K562 (cell line): ENCODE measurements around the gene ZSCAN5C. TPM values are rescaled to one million over a fixed set of nuclear protein-coding genes. Genes with fewer than 3 reads are reported as not detected.
"Not testable (repeated sequence)": the region's sequence is repeated elsewhere in the genome, so short reads cannot be mapped to it uniquely, and the experiment has no call there.

Experiments used
- ATAC-seq: fragments of 200-7000 bp; cut with Tn5 transposase; 3 replicates; pipeline ENCODE4 v1.9.1; 2020; ENCODE audit warnings: moderate library complexity
- BruUV-seq: library from RNA; stranded (reverse); fragments of 400-500 nt; replicated peaks from 2 replicates; lab custom pipeline; 2021; lab: Mats Ljungman, UMichigan
- CTCF ChIA-PET: fragments of 300-600 bp; formaldehyde crosslinking; extraction: SDS; loops from one replicate; lab custom pipeline; 2021; ENCODE audit warnings: low intra/inter-chr PET ratio; lab: Yijun Ruan, JAX
- POLR2A ChIA-PET: fragments of 300-600, 350-650 bp; sonication (Branson Sonifier 250); formaldehyde crosslinking; extraction: SDS; loops from one replicate; lab custom pipeline; 2021; ENCODE audit warnings: antibody characterized with exemption, inconsistent platforms; lab: Yijun Ruan, JAX
- DNase-seq, 4 experiments: peaks; one replicate each; pipeline versions ENCODE4 v3.0.0 to v3.0.0-alpha.2; 2011 to 2018; ENCODE audit warnings: low spot score in 3 of 4, mixed read lengths in 3 of 4; ENCODE audit errors: extremely low read depth in 1 of 4
- FAIRE-seq: peaks from 2 replicates; lab custom pipeline; 2011; peaks lifted over from hg19 to GRCh38; lab: Jason Lieb, UNC
- H2AFZ ChIP-seq: 2 replicates; pipeline ENCODE4 v1.6.0; 2011; ENCODE audit warnings: low read depth, low read length, control low read depth, inconsistent platforms
- H3K27ac ChIP-seq: fragments of 200-600 bp; 3 replicates; pipeline ENCODE4 v1.8.0; 2011; ENCODE audit warnings: low read depth, mild to moderate bottlenecking, control low read depth, inconsistent platforms, low read length, moderate library complexity, mixed read lengths; ENCODE audit errors: extremely low read depth
- H3K27me3 ChIP-seq, 2 experiments: fragments of 300-600 bp in 1 of 2; 2 replicates in 1 of 2; 3 replicates in 1 of 2; pipeline versions ENCODE4 v1.6.0 to v1.8.0; 2011; ENCODE audit warnings: inconsistent platforms in 2 of 2, low read length in 2 of 2, mild to moderate bottlenecking in 1 of 2, mixed read lengths in 1 of 2, moderate library complexity in 1 of 2; ENCODE audit not compliant: control insufficient read depth in 2 of 2, insufficient read depth in 2 of 2
- H3K36me3 ChIP-seq: fragments of 300-600 bp; 3 replicates; pipeline ENCODE4 v1.8.0; 2011; ENCODE audit warnings: mild to moderate bottlenecking, low read length, inconsistent platforms; ENCODE audit not compliant: control insufficient read depth, insufficient read depth
- H3K4me1 ChIP-seq, 2 experiments: fragments of 200-600 bp in 1 of 2; replicated peaks in 1 of 2; 2 replicates in 1 of 2; 3 replicates in 1 of 2; pipeline versions ENCODE4 v1.5.1 to v1.8.0; 2011; ENCODE audit warnings: inconsistent platforms in 2 of 2, low read length in 2 of 2, mild to moderate bottlenecking in 1 of 2, mixed read lengths in 1 of 2, moderate library complexity in 1 of 2; ENCODE audit not compliant: control insufficient read depth in 2 of 2, insufficient read depth in 2 of 2
- H3K4me2 ChIP-seq: 2 replicates; pipeline ENCODE4 v1.6.1; 2011; ENCODE audit warnings: low read length, control low read depth, inconsistent platforms, mixed read lengths; ENCODE audit not compliant: insufficient read depth
- H3K4me3 ChIP-seq: fragments of 200-600 bp; sonication (generic), shearing (Covaris generic); 2 replicates; pipeline ENCODE4 v1.5.1; 2016; ENCODE audit warnings: control low read depth, inconsistent platforms
- H3K79me2 ChIP-seq: fragments of 200-600 bp; 3 replicates; pipeline ENCODE4 v1.8.0; 2011; ENCODE audit warnings: low read length, inconsistent platforms; ENCODE audit not compliant: control insufficient read depth, insufficient read depth
- H3K9ac ChIP-seq, 2 experiments: 2 replicates each; pipeline versions ENCODE4 v1.6.0 to v1.6.1; 2011; ENCODE audit warnings: low read depth in 2 of 2, low read length in 2 of 2, control low read depth in 1 of 2, inconsistent platforms in 1 of 2, mild to moderate bottlenecking in 1 of 2, mixed read lengths in 1 of 2; ENCODE audit not compliant: insufficient read depth in 1 of 2
- H3K9me1 ChIP-seq: one replicate; pipeline ENCODE4 v1.6.0; 2011; ENCODE audit warnings: inconsistent platforms, mild to moderate bottlenecking, low read length, moderate library complexity; ENCODE audit not compliant: control insufficient read depth, insufficient read depth
- H3K9me3 ChIP-seq: replicated peaks from 2 replicates; pipeline ENCODE4 v1.5.1; 2011; ENCODE audit warnings: low read depth, low read length, inconsistent platforms; ENCODE audit not compliant: control insufficient read depth, insufficient read depth
- H4K20me1 ChIP-seq: replicated peaks from 2 replicates; pipeline ENCODE4 v1.6.1; 2011; ENCODE audit warnings: low read length, inconsistent platforms, mixed read lengths; ENCODE audit not compliant: control insufficient read depth, insufficient read depth
- ARID1B ChIP-seq: fragments of 450-650 bp; IDR thresholded peaks from 2 replicates; pipeline ENCODE4 v1.6.1; 2016; ENCODE audit warnings: antibody characterized with exemption, mild to moderate bottlenecking, inconsistent platforms
- CTBP1 ChIP-seq: fragments of 450-650 bp; IDR thresholded peaks from 2 replicates; pipeline ENCODE4 v1.6.1; 2016; ENCODE audit warnings: borderline replicate concordance
- DPF2 ChIP-seq: fragments of 450-650 bp; IDR thresholded peaks from 2 replicates; pipeline ENCODE4 v1.6.1; 2016
- ETV5 ChIP-seq: sonication (generic); formaldehyde crosslinking; IDR thresholded peaks from 2 replicates; pipeline ENCODE4 v1.4.0; 2020; ENCODE audit warnings: low read depth, mild to moderate bottlenecking, missing genetic modification reagents
- FOXM1 ChIP-seq, 2 experiments: fragments of 450-650 bp in 1 of 2; sonication (generic) in 1 of 2; formaldehyde crosslinking in 1 of 2; IDR thresholded peaks; 2 replicates each; pipeline versions ENCODE4 v1.6.1 to v1.9.0; 2017 to 2022; ENCODE audit warnings: low read depth in 2 of 2, mild to moderate bottlenecking in 2 of 2, missing genetic modification reagents in 1 of 2, moderate library complexity in 1 of 2
- HDAC3 ChIP-seq: fragments of 450-650 bp; IDR thresholded peaks from 2 replicates; pipeline ENCODE4 v1.6.1; 2018; ENCODE audit warnings: borderline replicate concordance, mild to moderate bottlenecking, moderate library complexity; ENCODE audit not compliant: partially characterized antibody
- KLF16 ChIP-seq: IDR thresholded peaks from 2 replicates; pipeline ENCODE4 v1.6.1; 2016; ENCODE audit warnings: antibody characterized with exemption
- LEF1 ChIP-seq: fragments of 450-650 bp; IDR thresholded peaks from 2 replicates; pipeline ENCODE4 v1.6.1; 2016; ENCODE audit warnings: mild to moderate bottlenecking
- MTA2 ChIP-seq: fragments of 450-650 bp; IDR thresholded peaks from 2 replicates; pipeline ENCODE4 v1.6.1; 2016; ENCODE audit warnings: low read depth
- POLR2AphosphoS5 ChIP-seq: IDR thresholded peaks from 2 replicates; pipeline ENCODE4 v1.6.1; 2011; ENCODE audit warnings: mild to moderate bottlenecking, low read depth, low read length, moderate library complexity; ENCODE audit not compliant: control insufficient read depth, insufficient read depth
- SMAD4 ChIP-seq: fragments of 250-450 bp; sonication (Bioruptor Pico); conservative IDR thresholded peaks from 2 replicates; pipeline ENCODE4 v1.8.0; 2021; ENCODE audit warnings: inconsistent platforms, mild to moderate bottlenecking, moderate library complexity
- SMARCE1 ChIP-seq: fragments of 450-650 bp; IDR thresholded peaks from 2 replicates; pipeline ENCODE4 v1.7.1; 2016; ENCODE audit warnings: mild to moderate bottlenecking
- SP1 ChIP-seq: sonication (generic); formaldehyde crosslinking; IDR thresholded peaks from 2 replicates; pipeline ENCODE4 v1.8.1; 2022; ENCODE audit warnings: mild to moderate bottlenecking, missing genetic modification reagents
- TAL1 ChIP-seq: fragments of 450-650 bp; IDR thresholded peaks from 2 replicates; pipeline ENCODE4 v1.6.1; 2016; ENCODE audit warnings: mild to moderate bottlenecking
- TCF3 ChIP-seq: sonication (generic); formaldehyde crosslinking; IDR thresholded peaks from 2 replicates; pipeline ENCODE4 v1.4.0; 2020; ENCODE audit warnings: mild to moderate bottlenecking, missing genetic modification reagents
- ZNF584 ChIP-seq: fragments of 200-800 bp; sonication (Bioruptor generic); IDR thresholded peaks from 2 replicates; pipeline ENCODE4 v1.6.1; 2016; ENCODE audit warnings: low read depth, mild to moderate bottlenecking, missing genetic modification characterization, missing compliant biosample characterization
- WGBS: fragments of 100-300 bp; shearing (Covaris generic); methylation state at CpG from one replicate; pipeline ENCODE4 v1.1.6; 2016; ENCODE audit warnings: low coverage, mixed read lengths; ENCODE audit not compliant: insufficient coverage; ENCODE audit errors: missing lambda C conversion rate; 5-methylcytosine and 5-hydroxymethylcytosine counted together
- in situ Hi-C: fragments of 300-500 bp; cut with MboI; formaldehyde crosslinking; loops from 4 replicates; pipeline ENCODE4 v1.15.0; 2018; ENCODE audit warnings: inconsistent platforms, mixed read lengths
- intact Hi-C: fragments of 100-400 bp; cut with micrococcal nuclease; formaldehyde crosslinking; loops from 2 replicates; pipeline ENCODE4 v1.14.2; 2022
- polyA plus RNA-seq, 8 experiments: library from polyadenylated mRNA; depleted of rRNA in 4 of 8; stranded (reverse) in 5 of 8; unstranded in 3 of 8; fragments of >200 nt; fragmentation: Nextera tagmentation in 2 of 8; fragmentation: Illumina TruSeq in 1 of 8; extraction: Ambion mirVana in 2 of 8; extraction: Trizol in 1 of 8; gene quantifications; 2 replicates each; pipeline versions ENCODE4 v1.2.1 to v1.2.3, GENCODE V29; 2011 to 2014; ENCODE audit warnings: inconsistent platforms in 1 of 8, missing spikeins in 1 of 8
- total RNA-seq, 7 experiments: library from RNA; depleted of rRNA in 6 of 7; stranded (reverse); fragments of >200 nt in 6 of 7; fragmentation: Illumina TruSeq in 2 of 7; extraction: Trizol in 2 of 7; gene quantifications; 2 replicates each; pipeline versions ENCODE4 v1.2.1 to v1.2.3, GENCODE V29; 2011 to 2021; ENCODE audit warnings: low replicate concordance in 1 of 7
- TF ChIP-seq, protein P1 (sequence below), 2 experiments: fragments of 450-650 bp; IDR thresholded peaks; 2 replicates each; pipeline ENCODE4 v1.6.1; 2016
- TF ChIP-seq, protein P2 (sequence below): fragments of 200-800 bp; sonication (Bioruptor generic); IDR thresholded peaks from 2 replicates; pipeline ENCODE4 v1.6.1; 2017; ENCODE audit warnings: missing genetic modification characterization, missing compliant biosample characterization
- TF ChIP-seq, protein P3 (sequence below), 2 experiments: fragments of 450-650 bp; conservative IDR thresholded peaks; 2 replicates each; pipeline ENCODE4 v1.6.1; 2017; ENCODE audit warnings: mild to moderate bottlenecking in 2 of 2, moderate library complexity in 2 of 2

ZSCAN5C gene
- total and polyA plus RNA-seq, 9 of the 15 experiments (the other 6 are each of a cell fraction or from before 2014, with no cell fraction given) = 0.07 TPM; not detected in 8

DNA sequence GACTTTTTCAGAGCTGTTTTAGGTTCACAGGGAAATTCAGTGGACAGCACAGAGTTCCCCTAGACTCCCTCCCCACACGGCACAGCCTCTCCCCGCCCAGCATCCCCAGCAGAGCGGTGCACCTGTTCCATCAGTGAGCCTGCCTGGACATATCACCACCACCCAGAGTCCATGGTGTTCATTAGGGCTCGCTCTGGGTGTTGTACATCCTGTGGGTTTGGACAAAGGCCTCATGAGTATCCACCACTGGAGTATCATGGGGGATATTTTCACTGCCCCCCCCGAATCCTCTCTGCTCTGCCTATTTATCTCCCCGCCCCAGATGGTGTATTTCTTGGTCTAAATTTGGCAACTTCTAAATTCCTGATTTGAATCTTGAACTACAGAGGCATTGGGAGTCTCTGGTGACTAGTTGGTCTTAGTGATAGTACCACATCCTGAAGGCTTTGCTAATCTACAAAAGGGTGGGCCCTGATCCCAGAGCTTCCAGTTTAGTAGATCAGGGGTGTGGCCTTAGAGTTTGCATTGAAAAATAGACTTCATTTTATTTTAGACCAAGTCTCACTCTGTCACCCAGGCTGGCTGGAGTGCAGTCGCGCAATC, 46.8 kb downstream of the ZSCAN5C start:
- CTCF ChIA-PET; TF ChIP-seq FOXM1 (CRISPR knock-in tag; IDR thresholded peaks at IDR 0.05; ENCODE audit: low read depth): not testable (repeated sequence)
- intact Hi-C loops = loop anchor here (1.0 kb wide), 1 partner anchor 97 kb away; no protein-coding TSS in a partner anchor
- WGBS = 2% methylated on average over 7 of the region's 8 CpGs
- TF ChIP-seq KLF16 (peak; percentile 87), MTA2 (peak; percentile 68), POLR2AphosphoS5 (peak; percentile 67), HDAC3 (peak; percentile 75), LEF1 (peak; percentile 45; the same call in 1 of the 2 replicates), ZNF584 (peak; percentile 33; the same call in 1 of the 2 replicates), TCF3 (CRISPR knock-in tag) (peak; percentile 94), FOXM1 (IDR thresholded peaks at IDR 0.05; ENCODE audit: low read depth) (peak; percentile 65; the same call in 1 of the 2 replicates), ETV5 (CRISPR knock-in tag) (peak; percentile 82), SMAD4 (peak; percentile 69), CTBP1 (peak; percentile 73; the same call in 1 of the 2 replicates), ARID1B (peak; percentile 91), TAL1 (peak; percentile 87), SMARCE1 (0 out of 2 replicates have a peak, but pooled peaks have one; percentile 34), SP1 (peak; percentile 55; the same call in 1 of the 2 replicates), DPF2 (peak; percentile 79)
- TF ChIP-seq, protein P1, sequence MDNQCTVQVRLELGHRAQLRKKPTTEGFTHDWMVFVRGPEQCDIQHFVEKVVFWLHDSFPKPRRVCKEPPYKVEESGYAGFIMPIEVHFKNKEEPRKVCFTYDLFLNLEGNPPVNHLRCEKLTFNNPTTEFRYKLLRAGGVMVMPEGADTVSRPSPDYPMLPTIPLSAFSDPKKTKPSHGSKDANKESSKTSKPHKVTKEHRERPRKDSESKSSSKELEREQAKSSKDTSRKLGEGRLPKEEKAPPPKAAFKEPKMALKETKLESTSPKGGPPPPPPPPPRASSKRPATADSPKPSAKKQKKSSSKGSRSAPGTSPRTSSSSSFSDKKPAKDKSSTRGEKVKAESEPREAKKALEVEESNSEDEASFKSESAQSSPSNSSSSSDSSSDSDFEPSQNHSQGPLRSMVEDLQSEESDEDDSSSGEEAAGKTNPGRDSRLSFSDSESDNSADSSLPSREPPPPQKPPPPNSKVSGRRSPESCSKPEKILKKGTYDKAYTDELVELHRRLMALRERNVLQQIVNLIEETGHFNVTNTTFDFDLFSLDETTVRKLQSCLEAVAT (IDR thresholded peaks at IDR 0.05) = peak in 1 of 2 experiments; percentile 89; a peak in 2 of 4 replicates
- TF ChIP-seq, protein P2, sequence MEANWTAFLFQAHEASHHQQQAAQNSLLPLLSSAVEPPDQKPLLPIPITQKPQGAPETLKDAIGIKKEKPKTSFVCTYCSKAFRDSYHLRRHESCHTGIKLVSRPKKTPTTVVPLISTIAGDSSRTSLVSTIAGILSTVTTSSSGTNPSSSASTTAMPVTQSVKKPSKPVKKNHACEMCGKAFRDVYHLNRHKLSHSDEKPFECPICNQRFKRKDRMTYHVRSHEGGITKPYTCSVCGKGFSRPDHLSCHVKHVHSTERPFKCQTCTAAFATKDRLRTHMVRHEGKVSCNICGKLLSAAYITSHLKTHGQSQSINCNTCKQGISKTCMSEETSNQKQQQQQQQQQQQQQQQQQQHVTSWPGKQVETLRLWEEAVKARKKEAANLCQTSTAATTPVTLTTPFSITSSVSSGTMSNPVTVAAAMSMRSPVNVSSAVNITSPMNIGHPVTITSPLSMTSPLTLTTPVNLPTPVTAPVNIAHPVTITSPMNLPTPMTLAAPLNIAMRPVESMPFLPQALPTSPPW = peak; percentile 93
- TF ChIP-seq, protein P3, sequence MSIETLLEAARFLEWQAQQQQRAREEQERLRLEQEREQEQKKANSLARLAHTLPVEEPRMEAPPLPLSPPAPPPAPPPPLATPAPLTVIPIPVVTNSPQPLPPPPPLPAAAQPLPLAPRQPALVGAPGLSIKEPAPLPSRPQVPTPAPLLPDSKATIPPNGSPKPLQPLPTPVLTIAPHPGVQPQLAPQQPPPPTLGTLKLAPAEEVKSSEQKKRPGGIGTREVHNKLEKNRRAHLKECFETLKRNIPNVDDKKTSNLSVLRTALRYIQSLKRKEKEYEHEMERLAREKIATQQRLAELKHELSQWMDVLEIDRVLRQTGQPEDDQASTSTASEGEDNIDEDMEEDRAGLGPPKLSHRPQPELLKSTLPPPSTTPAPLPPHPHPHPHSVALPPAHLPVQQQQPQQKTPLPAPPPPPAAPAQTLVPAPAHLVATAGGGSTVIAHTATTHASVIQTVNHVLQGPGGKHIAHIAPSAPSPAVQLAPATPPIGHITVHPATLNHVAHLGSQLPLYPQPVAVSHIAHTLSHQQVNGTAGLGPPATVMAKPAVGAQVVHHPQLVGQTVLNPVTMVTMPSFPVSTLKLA (conservative IDR thresholded peaks at IDR 0.05) = 0 out of 4 replicates have a peak, but pooled peaks of 1 of the 2 experiments have one; percentile 35

More for the DNA sequence above, 46.8 kb downstream of the ZSCAN5C start:
- BruUV-seq, H3K9ac ChIP-seq, H3K27me3 ChIP-seq, H3K27ac ChIP-seq, H3K4me3 ChIP-seq, H3K4me2 ChIP-seq, H3K9me3 ChIP-seq, H4K20me1 ChIP-seq, in situ Hi-C loops, H3K79me2 ChIP-seq, H3K9me1 ChIP-seq, H3K36me3 ChIP-seq, H2AFZ ChIP-seq, POLR2A ChIA-PET: not testable (repeated sequence)
- H3K4me1 ChIP-seq = peaks cover 20 to 25% of the 10 kb centered on the region in 2 experiments
- ATAC-seq (peak; percentile 84), FAIRE-seq (peak; percentile 83), DNase-seq (peak; percentile 23 to 84 (median 48))
